ENCODE measurements around the gene MAP9. TPM values are rescaled to one million over a fixed set of nuclear protein-coding genes. Genes with fewer than 3 reads are reported as not detected.
"Not testable (repeated sequence)": the region's sequence is repeated elsewhere in the genome, so short reads cannot be mapped to it uniquely, and the experiment has no call there.

Gene MAP9
- total RNA-seq, 1 experiment from 2014 or later: 10.6 TPM

- H3K4me3 ChIP-seq (ENCODE audit: low read length): no peak overlapping the region
- no peak overlapping the region for H3K4me2 ChIP-seq (ENCODE audit: low read length)
- no peaks in the 10 kb centered on the region for H4K20me1 ChIP-seq (ENCODE audit: low read length)
- no peaks in the 10 kb centered on the region for H3K4me1 ChIP-seq (ENCODE audit: insufficient read depth, low read length)
- no peaks in the 10 kb centered on the region for H3K27me3 ChIP-seq (ENCODE audit: low read length)
- no peaks in the 10 kb centered on the region for H3F3A ChIP-seq (ENCODE audit: low read length, unreplicated experiment)
- no peak overlapping the region for H3K27ac ChIP-seq (ENCODE audit: low read length)
- ChIA-PET CTCF (no interaction called here), POLR2A (ENCODE audit: unreplicated experiment) (no interaction called here)
- no peak for TF ChIP-seq EZH2phosphoT487 (IDR thresholded peaks at IDR 0.05; ENCODE audit: borderline replicate concordance, low read length)
- no peak for TF ChIP-seq EZH2 (IDR thresholded peaks at IDR 0.05; ENCODE audit: low read length, unreplicated experiment)
- TF ChIP-seq CTCF (conservative IDR thresholded peaks at IDR 0.05; ENCODE audit: low read depth, low read length): no peak
- intact Hi-C loops (cut with micrococcal nuclease): no loop called here
- no peaks in the 10 kb centered on the region for H3K79me2 ChIP-seq (ENCODE audit: low read length)
- ATAC-seq: no peak
- no peaks in the 10 kb centered on the region for H3K9me3 ChIP-seq (ENCODE audit: low read length)
- DNase-seq: no peak
- H3K9ac ChIP-seq (ENCODE audit: low read length): no peak overlapping the region
- no peak overlapping the region for H2AFZ ChIP-seq (ENCODE audit: low read length)
- no peaks in the 10 kb centered on the region for H3K36me3 ChIP-seq (ENCODE audit: low read depth, low read length)
- BruUV-seq (replicated peaks): no TSS peak
- H3K9me2 ChIP-seq (replicated peaks; ENCODE audit: low read length): no peaks in the 10 kb centered on the region
Measured at GRCh38 chr4:155319516-155319915, 57.2 kb downstream of the MAP9 start.

- H3K79me2 ChIP-seq (ENCODE audit: low read length); H3F3A ChIP-seq (ENCODE audit: low read length, unreplicated experiment); H3K9me3 ChIP-seq (ENCODE audit: low read length); H3K9ac ChIP-seq (ENCODE audit: low read length); H3K9me2 ChIP-seq (replicated peaks; ENCODE audit: low read length); H4K20me1 ChIP-seq (ENCODE audit: low read length); H3K4me3 ChIP-seq (ENCODE audit: low read length); H2AFZ ChIP-seq (ENCODE audit: low read length); DNase-seq; ATAC-seq; intact Hi-C loops (cut with micrococcal nuclease); POLR2A ChIA-PET (ENCODE audit: unreplicated experiment); BruUV-seq (replicated peaks); H3K4me1 ChIP-seq (ENCODE audit: insufficient read depth, low read length); CTCF ChIA-PET; H3K36me3 ChIP-seq (ENCODE audit: low read depth, low read length); H3K27ac ChIP-seq (ENCODE audit: low read length); H3K4me2 ChIP-seq (ENCODE audit: low read length); H3K27me3 ChIP-seq (ENCODE audit: low read length): not testable (repeated sequence)
Measured at GRCh38 chr4:155312027-155312426, 64.7 kb downstream of the MAP9 start.

- ATAC-seq (no peak), DNase-seq (no peak)
- ChIA-PET POLR2A (ENCODE audit: unreplicated experiment) (no interaction called here), CTCF (no interaction called here)
- Histone ChIP-seq H2AFZ (ENCODE audit: low read length) (no peak overlapping the region), H3F3A (ENCODE audit: low read length, unreplicated experiment) (no peaks in the 10 kb centered on the region), H3K27me3 (ENCODE audit: low read length) (no peaks in the 10 kb centered on the region), H3K27ac (ENCODE audit: low read length) (no peak overlapping the region), H3K4me1 (ENCODE audit: insufficient read depth, low read length) (no peaks in the 10 kb centered on the region), H3K79me2 (ENCODE audit: low read length) (no peaks in the 10 kb centered on the region), H3K9me3 (ENCODE audit: low read length) (no peaks in the 10 kb centered on the region), H3K4me3 (ENCODE audit: low read length) (no peak overlapping the region), H4K20me1 (ENCODE audit: low read length) (no peaks in the 10 kb centered on the region), H3K36me3 (ENCODE audit: low read depth, low read length) (no peaks in the 10 kb centered on the region), H3K9me2 (replicated peaks; ENCODE audit: low read length) (no peaks in the 10 kb centered on the region), H3K9ac (ENCODE audit: low read length) (no peak overlapping the region), H3K4me2 (ENCODE audit: low read length) (no peak overlapping the region)
- BruUV-seq (replicated peaks): no TSS peak
- no peak for TF ChIP-seq CTCF (conservative IDR thresholded peaks at IDR 0.05; ENCODE audit: low read depth, low read length)
- no peak for TF ChIP-seq EZH2phosphoT487 (IDR thresholded peaks at IDR 0.05; ENCODE audit: borderline replicate concordance, low read length)
- TF ChIP-seq EZH2 (IDR thresholded peaks at IDR 0.05; ENCODE audit: low read length, unreplicated experiment): no peak
- intact Hi-C loops (cut with micrococcal nuclease): no loop called here
Measured at GRCh38 chr4:155307731-155308277, 69.0 kb downstream of the MAP9 start.
